Measurements from ENCODE around the gene CXCL3.

CXCL3 gene

GRCh38 chr4:74055498-74055897, 17.0 kb upstream of the CXCL3 start:
- no peak for DNase-seq (ENCODE audit: low spot score)

DNA sequence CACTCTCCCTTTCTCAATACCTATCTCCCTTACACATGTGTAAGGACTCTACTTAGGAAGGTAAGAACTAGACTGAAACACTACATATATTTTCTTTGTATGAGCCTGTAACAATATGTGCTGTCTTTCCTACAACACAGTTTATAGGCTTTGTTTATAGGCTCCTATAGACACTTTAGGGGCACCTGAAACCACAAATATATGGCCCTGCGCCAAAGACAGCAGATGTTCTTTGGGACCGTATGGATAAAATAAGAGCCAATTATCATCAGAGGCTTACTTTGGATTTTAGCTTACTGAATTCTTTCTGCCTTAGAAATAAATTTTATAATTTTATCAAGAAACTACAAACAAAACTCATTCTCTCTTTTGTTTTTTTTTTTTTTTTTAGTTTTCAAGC, 16.6 kb upstream of the CXCL3 start:
- DNase-seq (ENCODE audit: low spot score) = no peak

DNA sequence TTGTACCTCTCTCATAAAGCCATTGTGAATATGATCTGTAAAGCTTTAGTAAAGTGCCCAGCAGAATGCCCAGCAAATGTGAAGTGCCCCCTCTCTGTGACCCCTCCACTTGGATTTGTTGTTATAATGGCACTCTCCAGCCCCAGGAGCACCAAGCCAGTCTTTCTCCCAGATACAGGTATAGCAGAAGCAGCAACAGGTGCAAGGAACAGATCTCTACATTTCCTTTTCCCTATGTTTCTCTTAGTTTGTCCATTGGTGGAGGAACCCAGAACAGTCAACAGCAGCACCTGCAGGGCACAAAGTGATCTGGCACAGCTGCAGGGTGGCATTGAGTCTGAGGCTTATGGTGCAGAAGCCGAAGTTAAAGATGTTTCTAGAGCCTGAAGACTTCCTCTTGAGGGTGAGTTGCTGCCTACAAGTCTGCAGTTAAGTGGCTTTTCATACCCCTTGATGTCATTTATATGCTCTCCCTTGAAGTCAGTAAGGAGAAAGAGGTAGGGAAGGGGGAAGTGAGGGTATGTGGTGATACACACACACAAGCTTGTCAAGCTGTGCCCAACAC, 16.1 kb upstream of the CXCL3 start:
- no peak for DNase-seq (ENCODE audit: low spot score)

GRCh38 chr4:74047152-74047551, 8.7 kb upstream of the CXCL3 start:
- DNase-seq (ENCODE audit: low spot score) = no peak

DNA sequence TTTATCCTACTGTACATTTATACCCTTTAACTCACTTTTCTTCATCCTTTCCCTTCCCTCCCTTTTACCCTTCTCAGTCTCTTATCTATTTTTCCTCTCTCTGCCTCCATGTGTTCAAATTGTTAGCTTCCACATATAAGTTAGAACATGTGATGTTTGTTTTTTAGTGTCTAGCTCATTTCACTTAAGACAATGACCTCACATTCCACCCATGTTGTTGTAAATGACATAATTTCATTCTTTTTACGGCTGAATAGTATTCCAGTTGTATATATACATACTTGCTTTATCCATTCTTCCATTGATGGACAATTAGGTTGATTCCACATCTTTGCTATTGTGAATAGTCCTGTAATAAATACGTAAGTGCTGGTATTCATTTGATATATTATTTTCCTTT, 7.3 kb upstream of the CXCL3 start:
- no peak for DNase-seq (ENCODE audit: low spot score)

DNA sequence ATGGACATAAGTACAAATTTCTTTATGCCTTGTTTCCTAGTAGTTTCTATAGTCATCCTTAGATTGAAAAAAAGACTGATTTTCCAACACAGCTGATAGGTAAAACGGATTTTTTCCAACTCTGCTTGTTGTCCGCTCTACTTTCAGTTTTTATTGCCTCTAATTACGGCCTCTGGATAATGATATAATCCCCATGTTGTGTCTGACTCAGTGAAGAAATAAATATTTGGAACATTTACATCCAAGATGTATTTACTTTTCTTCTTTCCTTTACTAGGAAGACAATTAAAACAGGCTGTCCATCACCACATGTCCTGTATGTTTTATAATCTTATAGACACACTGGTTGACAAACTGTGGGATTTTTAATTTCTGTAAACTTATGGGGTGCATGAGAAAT, 6.8 kb upstream of the CXCL3 start:
- no peak for DNase-seq (ENCODE audit: low spot score)

- no peak for DNase-seq (ENCODE audit: low spot score)
These were observed 6.2 kb upstream of the CXCL3 start for GRCh38 chr4:74044677-74045076.

DNA sequence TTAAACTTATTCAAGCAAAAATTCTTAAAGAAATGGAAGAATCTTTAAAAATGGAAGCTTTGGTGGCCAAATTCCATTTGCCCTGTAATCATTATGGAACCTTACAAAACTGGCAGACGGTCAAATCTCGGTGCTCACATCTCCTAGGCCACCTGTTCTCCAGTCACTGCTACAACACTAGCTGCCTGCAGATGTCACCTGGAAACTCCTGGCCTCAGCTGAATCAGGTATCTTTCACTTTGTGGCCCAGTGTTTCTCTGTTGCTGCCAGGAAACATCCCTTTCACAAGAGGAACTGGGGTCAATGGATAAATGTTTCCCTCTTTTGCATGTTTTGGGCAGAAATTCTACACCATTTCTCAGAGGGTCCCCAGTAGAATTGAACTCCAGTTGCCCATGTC, 4.2 kb upstream of the CXCL3 start:
- DNase-seq (ENCODE audit: low spot score) = no peak

GRCh38 chr4:74041418-74041817, 2.9 kb upstream of the CXCL3 start:
- DNase-seq (ENCODE audit: low spot score) = no peak

DNA sequence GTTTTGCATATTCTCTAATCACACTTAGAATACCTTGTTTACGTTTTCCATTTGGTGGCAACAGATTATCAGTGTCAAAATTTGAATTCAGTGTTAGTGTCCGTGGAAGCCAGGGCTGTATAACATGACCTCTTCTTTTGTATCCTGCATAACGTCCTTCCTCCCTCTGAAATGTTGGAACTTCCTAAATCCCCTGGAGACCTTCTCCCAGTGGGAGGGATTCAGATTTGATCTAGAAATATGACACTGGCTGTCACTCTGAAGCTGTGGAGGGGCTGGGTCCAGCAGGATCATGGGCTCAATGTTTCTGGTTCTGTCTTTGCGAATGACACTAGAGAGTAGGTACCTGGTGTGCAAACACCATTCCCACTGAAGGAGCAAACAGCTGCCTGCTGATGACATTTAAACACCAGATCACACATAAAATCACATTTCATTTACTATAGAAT, 850 bp upstream of the CXCL3 start:
- DNase-seq (ENCODE audit: low spot score) = no peak

GRCh38 chr4:74038086-74038424, 434 bp downstream of the CXCL3 start:
- no peak for DNase-seq (ENCODE audit: low spot score)

DNA sequence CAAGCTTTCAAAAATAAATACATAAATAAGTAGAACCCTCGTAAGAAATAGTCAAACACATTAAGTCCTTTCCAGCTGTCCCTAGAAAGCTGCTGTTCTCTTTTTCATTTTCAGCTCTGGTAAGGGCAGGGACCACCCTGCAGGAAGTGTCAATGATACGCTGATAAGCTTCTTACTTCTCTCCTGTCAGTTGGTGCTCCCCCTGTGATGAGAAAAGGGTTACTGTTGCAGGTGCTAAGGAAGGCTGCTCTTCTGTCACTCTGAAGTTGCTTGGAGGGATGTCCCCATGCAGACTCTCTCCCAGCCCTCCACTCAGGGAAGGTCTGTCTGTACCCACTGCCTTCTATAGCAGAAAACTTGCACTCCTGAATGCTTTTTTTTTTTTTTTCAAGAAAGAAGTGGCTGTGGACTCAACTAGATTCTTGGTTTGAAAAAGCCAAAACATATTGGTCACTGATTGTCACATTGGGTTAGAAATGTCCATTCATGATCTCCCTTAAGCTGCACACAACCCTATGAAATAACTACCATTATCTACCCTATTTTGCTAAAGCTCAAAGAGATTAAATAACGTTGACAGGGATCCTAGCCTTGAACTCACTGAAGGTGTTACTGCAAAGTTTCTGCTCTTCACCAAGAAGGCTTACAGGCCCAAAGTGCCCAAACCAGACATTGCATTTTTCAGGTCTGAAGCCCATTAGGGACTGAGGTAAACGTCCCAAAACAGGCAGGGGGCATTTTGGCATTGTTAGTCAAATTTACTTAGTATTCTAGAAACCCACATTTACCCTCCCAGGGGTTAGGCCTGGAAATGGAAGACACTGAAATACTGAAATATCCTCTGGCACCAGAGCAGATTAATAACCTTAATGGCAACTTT, 1.2 kb downstream of the CXCL3 start:
- DNase-seq (ENCODE audit: low spot score) = no peak

DNA sequence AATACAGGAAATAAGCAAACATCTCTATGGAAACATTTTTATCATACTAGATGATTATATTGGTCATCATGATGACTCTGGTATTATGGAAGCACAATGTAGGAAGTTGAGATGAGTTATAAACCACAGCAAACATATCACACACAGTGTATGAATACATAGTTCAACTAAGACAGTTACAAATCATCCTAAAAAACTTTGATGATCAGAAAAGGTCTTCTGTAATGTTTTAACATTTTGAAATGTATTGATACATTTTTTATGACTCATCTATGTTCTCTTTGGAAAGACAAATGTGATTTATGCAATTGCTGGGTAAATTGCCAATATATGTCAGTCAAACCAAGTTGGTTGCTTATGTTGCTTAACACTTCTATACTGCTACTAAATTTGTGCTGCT, 4.8 kb downstream of the CXCL3 start:
- no peak for DNase-seq (ENCODE audit: low spot score)

DNA sequence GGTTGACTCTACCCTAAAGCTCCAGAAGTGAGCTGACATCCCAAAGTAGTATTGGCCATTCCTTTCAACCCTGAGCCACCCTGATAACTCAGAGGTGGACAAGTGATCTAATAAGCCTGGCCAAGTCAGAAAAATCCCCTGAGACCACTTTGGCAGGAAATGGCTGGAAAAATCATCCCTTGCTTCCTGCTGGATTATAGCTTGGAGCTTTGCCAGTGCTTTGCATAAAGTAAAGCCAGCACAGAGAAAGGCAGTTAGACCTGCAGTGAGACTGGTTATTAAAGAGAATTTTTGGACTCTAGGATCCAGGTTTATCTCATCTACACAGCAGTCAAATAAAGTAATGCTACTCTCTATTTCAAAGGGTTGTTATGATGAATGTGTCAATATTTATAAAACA, 6.4 kb downstream of the CXCL3 start:
- no peak for DNase-seq (ENCODE audit: low spot score)

GRCh38 chr4:74031576-74031975, 6.9 kb downstream of the CXCL3 start:
- DNase-seq (ENCODE audit: low spot score) = no peak

GRCh38 chr4:74030285-74030684, 8.2 kb downstream of the CXCL3 start:
- no peak for DNase-seq (ENCODE audit: low spot score)

- DNase-seq (ENCODE audit: low spot score) = no peak
These were observed 10.0 kb downstream of the CXCL3 start for GRCh38 chr4:74028504-74028903.

GRCh38 chr4:74023709-74024108, 14.8 kb downstream of the CXCL3 start:
- no peak for DNase-seq (ENCODE audit: low spot score)

DNA sequence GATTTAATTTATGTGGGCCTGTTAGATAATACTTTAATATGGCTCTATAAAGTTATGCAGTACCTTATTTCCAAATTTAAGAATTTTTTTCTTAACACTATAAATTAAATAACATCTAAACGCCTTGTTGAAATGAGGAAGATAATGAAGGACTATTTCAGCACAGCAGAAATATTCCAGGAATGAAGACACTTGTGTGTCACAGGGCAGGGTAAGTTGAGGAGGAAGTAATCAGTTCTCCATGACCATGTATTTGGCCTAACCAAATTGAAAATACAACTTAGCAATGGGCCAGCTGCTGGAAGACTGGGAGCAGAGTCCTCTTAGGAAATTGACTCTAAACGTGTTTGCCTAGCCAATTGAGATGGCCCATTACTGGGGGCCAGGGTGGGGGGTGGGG, 16.9 kb downstream of the CXCL3 start:
- DNase-seq (ENCODE audit: low spot score) = no peak

GRCh38 chr4:74018771-74019170, 19.7 kb downstream of the CXCL3 start:
- DNase-seq (ENCODE audit: low spot score) = no peak

DNA sequence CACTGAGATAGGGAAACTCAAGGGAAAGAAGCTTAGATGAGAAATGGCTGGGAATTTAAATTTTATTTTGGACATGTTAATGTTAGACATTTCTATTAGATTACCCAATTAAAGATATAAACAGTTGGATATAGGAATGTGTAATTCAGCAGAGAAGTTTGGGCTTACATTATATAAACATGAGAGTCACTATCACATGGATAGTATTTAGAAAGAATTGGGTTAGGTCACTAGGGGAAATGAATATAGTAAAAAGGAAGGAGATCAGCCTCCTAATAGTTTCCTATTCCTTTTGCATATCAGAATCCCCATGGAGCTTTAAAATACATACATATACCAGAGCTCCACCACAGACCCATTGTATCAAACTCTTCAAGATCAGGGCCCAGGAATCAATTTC, 20.4 kb downstream of the CXCL3 start:
- DNase-seq (ENCODE audit: low spot score) = no peak

DNA sequence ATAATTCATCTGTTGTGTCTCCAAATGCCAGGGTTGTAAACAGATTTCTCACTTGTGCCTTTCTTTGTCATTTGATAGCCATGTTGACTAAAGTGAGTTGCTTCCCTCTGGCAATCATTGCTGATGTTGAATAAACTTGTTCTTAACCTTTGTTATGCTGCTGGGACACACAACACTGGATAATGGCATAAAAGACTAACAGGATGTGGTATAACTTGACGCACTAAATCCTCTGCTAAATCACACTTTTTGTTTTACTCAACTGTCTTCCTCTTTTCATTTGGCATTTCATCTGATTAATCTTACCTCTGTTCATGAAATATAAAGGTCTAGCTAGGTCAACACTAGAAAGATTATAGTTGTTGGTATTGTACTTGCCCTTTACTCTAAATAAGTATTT, 22.4 kb downstream of the CXCL3 start:
- no peak for DNase-seq (ENCODE audit: low spot score)

DNA sequence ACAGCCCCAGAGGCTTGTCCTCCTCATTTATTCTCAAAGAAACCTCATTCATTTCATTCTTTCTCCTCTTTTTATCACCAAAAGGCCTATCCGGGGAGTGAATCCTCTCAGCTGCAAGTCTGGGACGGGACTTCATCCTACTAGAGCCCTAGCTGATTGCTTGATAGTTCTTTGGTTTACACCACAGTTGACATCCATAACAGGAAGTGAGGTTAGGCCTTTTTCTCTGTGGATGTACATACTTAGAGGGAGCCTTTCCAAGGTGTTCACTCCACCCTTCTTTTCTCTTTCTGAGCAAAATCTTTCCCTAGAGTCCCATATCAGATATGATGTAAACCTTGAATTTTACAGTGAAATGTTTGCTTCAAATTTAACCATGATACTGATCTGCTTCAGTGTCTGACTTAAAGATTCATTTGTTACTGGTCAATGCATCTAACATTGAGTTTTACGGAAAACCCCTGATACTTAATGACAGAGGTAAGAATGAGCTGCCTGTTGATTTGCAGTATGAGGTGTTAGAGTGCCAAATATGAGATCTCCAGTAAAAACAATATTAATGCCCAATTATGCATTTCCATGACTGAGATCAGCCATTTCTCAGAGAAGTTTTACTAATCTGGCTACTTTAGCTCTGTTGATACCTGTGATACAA, 23.2 kb downstream of the CXCL3 start:
- DNase-seq (ENCODE audit: low spot score) = no peak
